ENCODE data around the gene ABCC12. TPM values are rescaled to one million over a fixed set of nuclear protein-coding genes. Genes with fewer than 3 reads are reported as not detected.

ABCC12 gene
- total and polyA plus RNA-seq, 2 donors from 2014 or later: not detected

GRCh38 chr16:48123104-48123788, 32.5 kb downstream of the ABCC12 start:
- TF ChIP-seq, protein P1, sequence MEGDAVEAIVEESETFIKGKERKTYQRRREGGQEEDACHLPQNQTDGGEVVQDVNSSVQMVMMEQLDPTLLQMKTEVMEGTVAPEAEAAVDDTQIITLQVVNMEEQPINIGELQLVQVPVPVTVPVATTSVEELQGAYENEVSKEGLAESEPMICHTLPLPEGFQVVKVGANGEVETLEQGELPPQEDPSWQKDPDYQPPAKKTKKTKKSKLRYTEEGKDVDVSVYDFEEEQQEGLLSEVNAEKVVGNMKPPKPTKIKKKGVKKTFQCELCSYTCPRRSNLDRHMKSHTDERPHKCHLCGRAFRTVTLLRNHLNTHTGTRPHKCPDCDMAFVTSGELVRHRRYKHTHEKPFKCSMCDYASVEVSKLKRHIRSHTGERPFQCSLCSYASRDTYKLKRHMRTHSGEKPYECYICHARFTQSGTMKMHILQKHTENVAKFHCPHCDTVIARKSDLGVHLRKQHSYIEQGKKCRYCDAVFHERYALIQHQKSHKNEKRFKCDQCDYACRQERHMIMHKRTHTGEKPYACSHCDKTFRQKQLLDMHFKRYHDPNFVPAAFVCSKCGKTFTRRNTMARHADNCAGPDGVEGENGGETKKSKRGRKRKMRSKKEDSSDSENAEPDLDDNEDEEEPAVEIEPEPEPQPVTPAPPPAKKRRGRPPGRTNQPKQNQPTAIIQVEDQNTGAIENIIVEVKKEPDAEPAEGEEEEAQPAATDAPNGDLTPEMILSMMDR (IDR thresholded peaks at IDR 0.05; ENCODE audit: borderline replicate concordance, extremely low read depth, insufficient read depth): no peak
- no peaks in the 10 kb centered on the region for H3K4me1 ChIP-seq (ENCODE audit: control insufficient read depth in 2 of 3, insufficient read depth in 2 of 3, low read depth in 1 of 3, low read length in 3 of 3)
- H3K27me3 ChIP-seq (ENCODE audit: control insufficient read depth, insufficient read depth, low read length): no peaks in the 10 kb centered on the region
- no peak for DNase-seq
- H3K9me3 ChIP-seq (ENCODE audit: control insufficient read depth in 2 of 3, insufficient read depth in 1 of 3, low read length in 3 of 3): no peaks in the 10 kb centered on the region
- FAIRE-seq: no peak
- no peak overlapping the region for H3K9ac ChIP-seq (ENCODE audit: low read length in 3 of 3)
- H3K27ac ChIP-seq (ENCODE audit: low read depth in 2 of 2, low read length in 2 of 2): no peak overlapping the region
- no peaks in the 10 kb centered on the region for H3K36me3 ChIP-seq (ENCODE audit: control insufficient read depth in 2 of 3, insufficient read depth in 3 of 3, low read length in 3 of 3)
- intact Hi-C loops (cut with DNase I): no loop called here
- H3K4me3 ChIP-seq (ENCODE audit: low read length in 3 of 3): no peak overlapping the region

GRCh38 chr16:48121276-48121675, 34.5 kb downstream of the ABCC12 start:
- Histone ChIP-seq H3K4me1 (ENCODE audit: control insufficient read depth in 2 of 3, insufficient read depth in 2 of 3, low read depth in 1 of 3, low read length in 3 of 3) (no peaks in the 10 kb centered on the region), H3K27ac (ENCODE audit: low read depth in 2 of 2, low read length in 2 of 2) (no peak overlapping the region), H3K27me3 (ENCODE audit: control insufficient read depth, insufficient read depth, low read length) (no peaks in the 10 kb centered on the region), H3K9ac (ENCODE audit: low read length in 3 of 3) (no peak overlapping the region), H3K9me3 (ENCODE audit: control insufficient read depth in 2 of 3, insufficient read depth in 1 of 3, low read length in 3 of 3) (no peaks in the 10 kb centered on the region), H3K4me3 (ENCODE audit: low read length in 3 of 3) (no peak overlapping the region), H3K36me3 (ENCODE audit: control insufficient read depth in 2 of 3, insufficient read depth in 3 of 3, low read length in 3 of 3) (no peaks in the 10 kb centered on the region)
- DNase-seq (no peak), FAIRE-seq (no peak)
- TF ChIP-seq, protein P1 (IDR thresholded peaks at IDR 0.05; ENCODE audit: borderline replicate concordance, extremely low read depth, insufficient read depth): no peak
- intact Hi-C loops (cut with DNase I): no loop called here

DNA sequence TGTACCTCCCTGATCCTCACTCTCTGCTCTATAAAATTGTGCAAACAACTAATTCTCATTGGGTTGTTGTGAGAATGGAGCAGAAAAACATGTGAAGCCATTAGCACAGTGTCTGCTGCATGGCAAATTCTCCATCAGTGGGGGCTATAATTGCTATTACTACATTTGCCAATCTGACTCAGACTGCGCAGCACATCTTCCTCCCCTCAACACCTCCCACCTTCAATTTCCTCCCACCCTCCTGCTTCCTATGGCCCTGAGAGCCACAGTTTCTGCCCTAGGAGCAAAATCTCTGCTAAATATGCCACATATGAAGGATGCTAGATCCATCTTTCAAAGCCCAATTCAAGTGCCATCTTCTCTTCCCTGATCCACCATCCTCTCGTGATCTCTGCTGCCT, 37.0 kb downstream of the ABCC12 start:
- intact Hi-C loops (cut with DNase I): no loop called here
- no peak overlapping the region for H3K9ac ChIP-seq (ENCODE audit: low read length in 3 of 3)
- H3K36me3 ChIP-seq (ENCODE audit: control insufficient read depth in 2 of 3, insufficient read depth in 3 of 3, low read length in 3 of 3): no peaks in the 10 kb centered on the region
- no peaks in the 10 kb centered on the region for H3K4me1 ChIP-seq (ENCODE audit: control insufficient read depth in 2 of 3, insufficient read depth in 2 of 3, low read depth in 1 of 3, low read length in 3 of 3)
- FAIRE-seq: no peak
- H3K4me3 ChIP-seq (ENCODE audit: low read length in 3 of 3): no peak overlapping the region
- no peaks in the 10 kb centered on the region for H3K27me3 ChIP-seq (ENCODE audit: control insufficient read depth, insufficient read depth, low read length)
- TF ChIP-seq, protein P1 (IDR thresholded peaks at IDR 0.05; ENCODE audit: borderline replicate concordance, extremely low read depth, insufficient read depth): no peak
- no peak overlapping the region for H3K27ac ChIP-seq (ENCODE audit: low read depth in 2 of 2, low read length in 2 of 2)
- no peaks in the 10 kb centered on the region for H3K9me3 ChIP-seq (ENCODE audit: control insufficient read depth in 2 of 3, insufficient read depth in 1 of 3, low read length in 3 of 3)
- no peak for DNase-seq
